T47D (cell line): ENCODE data around the gene GALNT17.

Experiments
- DNase-seq, 2 experiments: peaks; one replicate each; pipeline versions ENCODE4 v3.0.0 to v3.0.0-alpha.2; 2011 to 2012; ENCODE audit warnings: low read depth in 1 of 2, low spot score in 1 of 2
- JUND ChIP-seq: IDR thresholded peaks from 2 replicates; pipeline ENCODE4 v1.6.1; 2012; ENCODE audit warnings: low read depth
- in situ Hi-C: cut with HindIII; loops from 2 replicates; pipeline ENCODE4 v1.10.0; 2016; ENCODE audit warnings: low sequenced_read_pairs, low pct_unique_long_range_greater_than_20kb

The GALNT17 gene

DNA sequence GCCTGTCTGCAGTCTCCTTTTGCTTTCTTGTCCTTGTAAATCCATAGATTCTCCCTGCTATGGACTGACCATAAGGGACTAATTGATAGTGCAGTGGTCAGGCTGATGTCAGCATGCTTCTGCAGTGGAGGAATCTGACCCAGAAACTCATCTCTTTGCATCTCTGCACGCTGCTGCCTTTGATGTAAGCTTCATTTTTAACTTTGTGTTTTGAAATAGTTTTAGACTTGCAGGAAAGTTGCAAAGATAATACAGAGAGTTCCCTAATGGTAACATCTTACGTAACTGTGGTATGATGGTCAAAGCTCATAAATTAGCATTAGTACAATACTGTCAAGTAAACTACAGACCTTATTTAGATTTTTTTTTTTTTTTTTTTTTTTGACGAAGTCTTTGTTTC is 89.6 kb downstream of the GALNT17 start:
- no peak for TF ChIP-seq JUND
- in situ Hi-C loops = no loop called here
- no peak for DNase-seq

GRCh38 chr7:71227126-71227525 is 95.2 kb downstream of the GALNT17 start:
- TF ChIP-seq JUND = no peak
- in situ Hi-C loops = no loop called here
- DNase-seq = no peak

GRCh38 chr7:71229148-71229547 is 97.2 kb downstream of the GALNT17 start:
- TF ChIP-seq JUND = no peak
- no peak for DNase-seq
- in situ Hi-C loops = no loop called here

DNA sequence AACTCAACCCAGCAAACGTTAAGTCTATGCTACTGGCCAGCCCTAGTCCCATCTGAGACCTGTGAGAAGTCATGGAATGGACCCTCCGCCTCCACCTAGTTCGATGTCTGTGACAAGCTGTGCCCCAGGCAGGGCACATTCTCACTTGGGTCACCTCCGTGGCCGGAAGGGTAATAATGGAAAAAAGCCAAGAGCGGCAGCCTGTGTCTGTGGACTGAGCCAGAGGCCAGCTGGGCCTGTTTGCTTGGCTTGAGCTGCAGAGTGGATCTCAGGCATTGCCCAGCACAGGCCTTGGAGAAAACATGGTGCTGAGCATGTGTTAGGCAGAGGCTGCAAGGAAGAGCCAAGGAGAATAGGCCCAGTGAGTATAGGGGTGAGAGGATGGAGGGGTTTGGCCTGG is 97.8 kb downstream of the GALNT17 start:
- DNase-seq = no peak
- in situ Hi-C loops = no loop called here
- no peak for TF ChIP-seq JUND

DNA sequence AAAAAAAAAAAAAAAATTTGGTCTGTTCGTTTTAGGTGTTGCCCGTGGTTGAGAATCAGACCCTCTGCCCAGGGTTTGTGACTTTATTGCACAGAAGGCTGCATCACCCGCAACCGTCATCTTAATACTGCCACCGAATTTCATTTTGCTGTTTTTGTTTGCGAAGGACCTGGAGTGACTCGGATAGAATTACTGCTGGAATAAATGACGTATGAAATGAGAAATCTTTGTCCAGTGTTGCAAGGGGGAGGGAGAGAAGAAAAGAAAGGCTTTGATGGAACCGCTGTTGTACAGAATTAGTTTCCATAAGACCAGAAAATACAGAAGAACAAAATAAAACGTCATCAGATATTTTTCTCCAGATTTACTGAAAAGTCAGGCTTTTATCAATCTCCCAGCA is 103.3 kb downstream of the GALNT17 start:
- in situ Hi-C loops = no loop called here
- DNase-seq = no peak
- TF ChIP-seq JUND = no peak

GRCh38 chr7:71236230-71237105 is 104.5 kb downstream of the GALNT17 start:
- DNase-seq = no peak
- TF ChIP-seq JUND = no peak
- in situ Hi-C loops = no loop called here

DNA sequence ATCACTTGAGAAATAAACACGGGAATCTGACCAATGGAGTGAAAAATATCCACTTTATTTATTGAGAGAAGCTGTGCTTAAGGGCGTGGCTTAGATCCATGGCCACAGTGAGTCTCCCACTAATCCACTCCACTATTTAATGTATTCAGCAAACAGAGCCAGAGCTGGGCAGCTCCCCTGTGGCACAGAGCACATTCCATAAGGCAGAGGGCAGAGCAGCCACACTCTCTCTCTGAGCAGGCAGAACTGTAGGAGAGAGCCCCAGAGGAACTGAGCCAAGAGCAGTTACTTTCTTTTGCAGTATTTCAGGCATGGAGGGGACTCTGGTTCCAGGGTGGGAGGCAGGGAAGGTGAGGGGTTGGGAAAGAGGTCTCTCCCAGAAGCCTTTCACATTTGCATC is 106.0 kb downstream of the GALNT17 start:
- no peak for TF ChIP-seq JUND
- DNase-seq = peak; percentile 42 to 76
- in situ Hi-C loops = no loop called here

DNA sequence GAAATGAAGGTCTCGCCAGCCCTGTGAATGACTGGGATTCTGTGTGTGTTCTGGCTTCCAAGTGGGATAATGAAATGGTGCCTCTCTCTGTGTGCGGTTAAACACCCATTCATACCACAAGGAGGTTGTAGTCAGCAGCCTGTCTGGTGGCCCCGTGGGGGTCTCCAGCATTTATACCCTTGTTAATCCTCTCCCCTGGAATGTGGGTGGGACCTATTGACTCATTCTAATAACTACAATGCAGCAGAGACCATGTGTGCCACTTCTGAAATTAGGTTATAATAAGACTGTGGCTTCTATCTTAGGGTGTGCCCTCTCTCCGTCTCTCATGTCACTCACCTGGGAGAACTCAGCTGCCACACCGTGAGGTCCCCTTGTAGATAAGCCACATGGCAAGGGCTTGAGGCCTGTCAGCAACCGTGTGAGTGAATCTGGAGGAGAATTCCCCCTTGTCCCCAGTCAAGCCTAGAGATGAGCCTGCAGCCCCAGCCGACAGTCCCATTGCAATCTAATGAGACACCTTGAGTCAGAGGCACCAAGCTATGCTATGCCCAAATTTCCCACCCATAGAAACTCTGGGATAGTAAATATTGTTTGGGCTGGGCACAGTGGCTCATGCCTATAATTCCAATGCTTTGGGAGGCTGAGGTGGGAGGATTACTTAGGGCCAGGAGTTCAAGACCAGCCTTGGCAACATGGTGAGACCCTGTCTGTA is 106.8 kb downstream of the GALNT17 start:
- in situ Hi-C loops = no loop called here
- no peak for TF ChIP-seq JUND
- DNase-seq = no peak

DNA sequence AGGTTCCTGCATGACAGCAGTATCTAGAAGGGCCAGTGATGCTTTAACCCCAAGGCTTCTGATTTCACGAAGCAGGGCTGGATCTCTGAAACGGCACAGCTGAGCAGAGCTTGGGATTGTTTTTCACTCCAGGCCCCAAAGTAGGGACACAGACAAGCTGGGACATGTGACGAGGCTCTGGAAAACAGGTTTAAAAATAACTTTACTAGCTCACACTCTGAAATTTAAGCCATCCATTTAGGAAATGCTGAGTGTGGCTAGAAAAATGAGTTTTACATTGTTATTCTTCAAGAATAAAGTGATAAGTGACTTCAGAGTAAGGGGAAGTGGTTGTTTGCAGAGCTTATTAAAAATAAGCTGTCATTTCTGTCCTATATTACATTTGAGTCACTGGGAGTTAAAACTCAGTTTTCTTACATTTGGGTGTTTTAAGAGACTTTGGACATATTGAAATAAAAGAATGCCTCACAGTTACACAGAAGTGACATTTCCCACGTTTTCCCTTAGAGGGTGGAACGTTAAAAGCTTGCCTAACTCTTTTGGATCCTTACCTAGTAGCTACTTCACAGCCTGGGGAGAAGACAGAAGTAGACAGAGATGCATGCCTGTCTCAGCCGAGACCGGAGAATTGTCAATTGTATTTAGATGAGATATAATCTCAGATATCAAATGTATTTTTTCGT is 107.8 kb downstream of the GALNT17 start:
- TF ChIP-seq JUND = no peak
- no peak for DNase-seq
- in situ Hi-C loops = no loop called here

DNA sequence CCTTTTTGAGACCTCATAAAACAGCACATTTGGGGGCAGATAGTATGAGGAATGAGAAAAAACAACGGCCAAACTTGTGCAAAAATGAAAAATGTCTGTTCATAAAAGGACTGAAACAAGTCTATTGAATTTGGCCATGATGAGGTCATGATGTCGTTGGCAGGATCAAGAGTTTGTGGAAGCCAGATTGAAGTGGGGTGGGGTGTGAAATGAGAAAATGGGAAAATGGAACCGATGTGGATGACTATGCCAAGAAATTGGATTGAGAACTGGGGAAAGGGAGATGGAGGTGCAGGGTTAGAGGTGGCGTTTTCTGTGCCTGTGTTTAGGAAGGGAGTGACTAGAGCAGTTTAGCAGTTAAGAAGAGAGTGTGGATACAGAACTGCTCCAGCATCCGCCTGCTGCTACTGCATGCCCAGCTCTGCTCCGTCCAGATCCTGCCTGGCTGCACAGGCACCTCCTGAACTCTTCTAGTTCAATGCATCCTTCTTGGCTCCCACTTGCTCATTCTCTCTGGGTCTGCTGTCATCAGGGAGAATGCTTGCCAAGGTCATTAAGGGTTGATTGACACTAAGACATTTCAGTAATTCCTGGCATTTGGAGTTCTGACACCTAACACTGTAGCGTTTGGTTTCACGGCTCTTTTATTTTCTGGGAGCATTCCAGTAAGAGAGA is 111.9 kb downstream of the GALNT17 start:
- DNase-seq = no peak
- in situ Hi-C loops = no loop called here
- TF ChIP-seq JUND = no peak

DNA sequence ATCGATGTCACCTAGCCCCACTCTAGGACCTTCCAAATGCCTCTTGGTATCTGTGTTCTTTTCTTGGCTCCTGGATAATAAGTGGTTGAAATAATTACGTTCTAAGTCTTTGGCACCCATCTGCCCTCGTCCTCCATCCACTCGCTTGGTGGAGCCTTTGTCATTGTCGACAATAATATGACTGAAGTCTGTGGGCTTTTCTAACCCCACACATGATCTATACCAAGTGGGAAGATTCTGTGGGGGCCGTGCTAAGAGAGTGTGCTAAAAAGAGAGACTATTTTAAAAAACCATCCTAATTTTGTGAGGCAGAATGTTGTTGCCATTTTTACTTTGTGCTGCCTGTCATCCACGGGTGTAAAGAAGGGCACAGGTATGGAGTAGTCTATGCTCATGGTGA is 113.1 kb downstream of the GALNT17 start:
- no peak for DNase-seq
- in situ Hi-C loops = no loop called here
- no peak for TF ChIP-seq JUND

DNA sequence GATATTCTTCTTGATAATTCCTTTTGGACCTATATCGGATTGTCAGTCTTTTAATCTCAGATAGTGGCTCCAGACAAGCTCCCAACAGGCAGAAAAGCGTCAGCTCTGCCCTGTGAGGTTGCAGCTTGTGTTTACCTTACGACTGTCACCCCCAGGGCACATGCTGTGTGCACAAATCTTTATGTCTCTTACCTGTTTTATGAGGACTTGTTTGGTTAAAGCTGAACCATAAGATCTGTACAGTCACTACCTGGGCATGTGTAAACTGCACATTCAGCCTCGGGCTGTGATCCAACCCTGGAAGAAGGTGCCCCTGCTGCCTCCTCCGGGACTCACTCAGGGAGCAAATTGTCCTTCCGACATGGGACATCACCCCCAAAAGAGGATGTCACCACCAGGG is 119.8 kb downstream of the GALNT17 start:
- peak in 1 of 2 experiments; percentile 55 for DNase-seq
- in situ Hi-C loops = no loop called here
- TF ChIP-seq JUND = no peak
